GM19463 (cell line): Measurements from ENCODE around the gene ZNF205.
"Not testable (repeated sequence)": the region's sequence is repeated elsewhere in the genome, so short reads cannot be mapped to it uniquely, and the experiment has no call there.

Experiments
- ATAC-seq: cut with Tn5 transposase; IDR thresholded peaks from one replicate; pipeline ENCODE4 v1.9.1; 2021; ENCODE audit warnings: mild to moderate bottlenecking, moderate library complexity; ENCODE audit not compliant: unreplicated experiment

Gene ZNF205

DNA sequence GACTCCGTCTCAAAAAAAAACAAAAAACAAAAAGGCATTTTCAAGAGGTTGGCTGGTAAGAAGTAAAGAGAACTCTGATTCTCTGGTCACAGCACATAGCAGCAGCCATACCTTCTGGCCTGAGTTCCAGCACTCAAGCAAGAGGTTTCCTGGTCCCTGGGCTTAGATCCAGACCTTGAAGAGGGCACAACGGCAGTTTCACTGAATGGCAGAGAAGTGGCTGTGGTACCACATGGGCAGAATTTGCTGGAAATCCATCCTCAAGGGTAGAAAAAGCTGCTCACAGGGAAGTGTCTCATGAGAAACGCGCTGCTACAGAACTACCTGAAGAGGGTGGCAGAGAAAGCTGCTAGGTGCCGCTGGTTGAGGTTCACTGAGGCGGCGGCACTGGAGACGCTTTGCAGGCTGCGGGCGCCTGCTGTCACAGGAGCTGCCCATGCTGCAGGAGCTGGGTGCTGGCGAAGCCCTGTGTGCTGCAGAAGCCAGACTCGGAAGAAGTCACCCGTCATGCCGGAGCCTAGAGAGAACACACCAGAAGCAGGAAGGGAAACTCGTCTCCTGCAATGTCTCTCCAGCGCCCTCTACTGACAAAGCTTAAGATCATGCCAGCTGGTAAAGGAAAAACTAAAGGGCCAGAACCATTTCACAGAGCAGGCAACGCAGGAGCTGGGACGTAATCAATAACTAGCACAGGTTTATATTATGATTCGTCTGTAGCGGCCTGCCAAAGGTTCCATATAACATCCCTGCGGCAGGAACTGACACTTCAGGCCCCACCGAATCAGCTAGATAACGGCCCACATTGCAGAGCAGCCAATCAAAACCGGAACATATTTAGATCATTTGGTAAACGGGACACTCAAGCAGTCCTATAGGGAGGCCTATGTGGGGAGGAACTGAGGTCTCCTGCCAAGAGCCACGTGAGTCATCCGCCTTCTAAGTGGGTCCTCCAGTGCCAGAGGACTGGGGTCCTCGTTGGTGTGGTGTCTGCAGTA, 17.0 kb downstream of the ZNF205 start:
- peak; percentile 61 for ATAC-seq

DNA sequence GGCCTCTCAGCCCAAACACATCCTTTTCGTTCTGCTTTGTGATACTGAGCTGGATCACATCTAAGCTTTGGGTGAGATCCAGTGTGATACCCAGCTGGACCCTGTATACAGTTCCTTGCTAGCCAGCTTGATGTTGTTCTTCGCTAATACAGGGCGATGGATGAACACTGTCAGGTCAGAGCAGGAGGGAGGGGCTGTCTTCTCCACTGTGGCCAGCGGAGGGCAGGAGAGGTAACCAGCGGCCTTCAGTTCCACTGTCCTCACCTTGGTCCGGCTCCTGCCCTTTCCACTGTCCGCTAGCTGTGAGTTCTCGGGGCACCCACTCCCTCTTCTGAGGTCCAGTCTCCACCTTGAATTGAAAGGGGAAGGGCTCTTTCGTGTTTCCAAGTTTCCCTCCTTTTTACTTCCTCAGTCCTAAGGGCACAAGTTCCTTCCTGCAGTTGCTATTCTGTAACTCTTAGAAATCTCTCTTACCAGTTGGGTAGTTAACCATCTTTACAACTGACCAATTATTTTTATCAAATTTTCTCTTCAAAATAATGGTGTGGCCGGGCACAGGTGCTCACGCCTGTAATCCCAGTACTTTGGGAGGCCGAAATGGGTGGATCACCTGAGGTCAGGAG, 19.5 kb downstream of the ZNF205 start:
- ATAC-seq = no peak

DNA sequence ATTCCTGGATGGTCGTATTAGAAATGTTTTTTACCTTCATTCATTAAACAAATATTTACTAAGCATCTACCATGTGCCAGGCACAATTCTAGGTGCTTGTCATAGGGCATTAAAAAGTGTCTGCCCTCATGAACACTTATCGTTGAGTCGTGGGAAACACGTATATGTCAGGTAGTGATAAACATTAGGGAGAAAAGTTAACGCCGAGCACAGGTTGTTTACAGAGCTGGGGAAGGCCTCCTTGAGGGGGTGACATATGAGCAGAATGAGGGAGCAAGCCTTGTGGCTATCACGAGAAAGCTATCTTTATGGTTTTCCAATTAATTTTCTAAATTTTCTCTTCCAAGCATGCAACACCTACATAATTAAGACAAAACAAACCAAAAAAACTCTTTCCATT, 21.5 kb downstream of the ZNF205 start:
- ATAC-seq = no peak

GRCh38 chr16:3134338-3135125, 22.1 kb downstream of the ZNF205 start, which contains the start of gene ZNF213:
Gene ZNF213 (plus strand): TSS chr16:3135029. CDS start chr16:3137281, 2,252 bp downstream.
- peak; percentile 90 for ATAC-seq

GRCh38 chr16:3135126-3135715, 22.8 kb downstream of the ZNF205 start:
- no peak for ATAC-seq

- no peak for ATAC-seq
Measured at GRCh38 chr16:3137267-3137666, 24.9 kb downstream of the ZNF205 start.

DNA sequence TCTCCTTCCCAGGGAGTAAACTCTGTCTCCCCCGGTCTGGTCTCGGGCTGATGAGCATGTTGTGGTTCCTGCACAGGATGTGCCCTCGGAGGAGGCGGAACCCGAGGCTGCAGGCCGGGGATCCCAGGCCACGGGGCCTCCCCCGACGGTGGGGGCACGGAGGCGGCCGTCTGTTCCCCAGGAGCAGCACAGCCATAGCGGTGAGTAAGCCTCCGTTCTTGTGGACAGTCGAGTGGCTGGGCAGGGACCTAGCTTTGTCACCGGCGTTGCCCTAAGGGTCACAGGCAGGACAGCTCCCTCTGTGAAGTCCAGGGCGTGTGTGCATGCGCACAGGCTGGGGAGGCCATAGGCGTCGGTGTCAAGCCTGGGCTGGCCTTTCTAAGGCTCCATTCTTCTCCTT, 26.0 kb downstream of the ZNF205 start:
- no peak for ATAC-seq

GRCh38 chr16:3138823-3139426, 26.5 kb downstream of the ZNF205 start:
- no peak for ATAC-seq

DNA sequence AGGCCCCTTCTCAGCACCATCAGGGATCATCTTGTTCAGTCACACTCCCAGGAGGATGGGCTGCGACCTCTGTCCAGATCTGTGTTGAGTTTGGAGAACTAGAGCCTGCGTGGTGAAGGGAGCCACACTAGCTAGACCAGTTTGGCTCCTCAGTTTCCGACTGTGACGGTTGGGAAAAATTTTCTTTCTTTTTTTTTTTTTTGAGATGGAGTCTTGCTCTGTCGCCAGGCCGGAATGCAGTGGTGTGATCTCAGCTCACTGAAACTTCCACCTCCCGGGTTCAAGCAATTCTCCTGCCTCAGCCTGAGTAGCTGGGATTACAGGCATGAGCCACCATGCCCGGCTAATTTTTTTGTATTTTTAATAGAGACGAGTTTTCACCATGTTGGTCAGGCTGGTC, 27.2 kb downstream of the ZNF205 start:
- not testable (repeated sequence) for ATAC-seq

- ATAC-seq = no peak
Measured at GRCh38 chr16:3140603-3141427, 28.4 kb downstream of the ZNF205 start.

DNA sequence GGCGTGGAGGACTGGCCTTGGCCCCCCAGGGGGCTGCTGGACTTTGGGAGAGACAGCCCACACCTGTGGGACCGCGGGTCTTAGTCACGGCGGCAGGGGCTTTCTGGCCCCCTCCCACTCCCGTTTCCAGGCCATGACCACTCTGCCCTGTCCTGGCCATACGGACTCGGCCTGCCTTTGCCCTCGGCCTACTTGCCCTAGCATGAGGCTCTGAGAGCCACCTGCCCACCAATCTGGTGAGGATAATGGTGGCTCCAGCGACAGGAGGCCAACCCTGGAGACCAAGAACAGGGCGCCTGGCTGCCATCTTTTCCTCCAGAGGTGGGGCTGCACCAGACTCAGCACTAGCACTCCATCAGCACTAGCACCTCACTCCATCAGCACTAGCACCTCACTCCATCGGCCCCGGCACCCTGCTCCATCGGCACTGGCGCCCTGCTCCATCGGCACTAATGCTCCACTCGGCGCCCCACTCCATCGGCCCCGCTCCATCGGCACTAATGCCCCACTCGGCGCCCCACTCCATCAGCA, 29.5 kb downstream of the ZNF205 start:
- no peak for ATAC-seq

DNA sequence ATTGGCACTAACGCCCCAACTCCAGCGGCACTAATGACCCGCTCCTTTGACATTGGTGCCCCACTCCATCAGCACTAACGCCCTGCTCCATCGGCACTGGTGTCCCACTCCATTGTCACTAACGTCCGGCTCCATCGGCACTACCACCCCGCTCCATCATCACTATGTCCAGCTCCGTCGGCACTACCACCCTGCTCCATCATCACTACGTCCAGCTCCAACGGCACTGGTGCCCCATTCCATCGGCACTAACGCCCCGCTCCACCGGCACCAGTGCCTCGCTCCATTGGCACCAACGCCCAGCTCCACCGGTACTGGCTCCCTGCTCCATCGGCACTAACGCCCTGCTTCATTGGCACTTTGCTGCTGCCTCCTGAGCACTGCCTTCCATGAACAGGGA, 29.9 kb downstream of the ZNF205 start:
- ATAC-seq = no peak

DNA sequence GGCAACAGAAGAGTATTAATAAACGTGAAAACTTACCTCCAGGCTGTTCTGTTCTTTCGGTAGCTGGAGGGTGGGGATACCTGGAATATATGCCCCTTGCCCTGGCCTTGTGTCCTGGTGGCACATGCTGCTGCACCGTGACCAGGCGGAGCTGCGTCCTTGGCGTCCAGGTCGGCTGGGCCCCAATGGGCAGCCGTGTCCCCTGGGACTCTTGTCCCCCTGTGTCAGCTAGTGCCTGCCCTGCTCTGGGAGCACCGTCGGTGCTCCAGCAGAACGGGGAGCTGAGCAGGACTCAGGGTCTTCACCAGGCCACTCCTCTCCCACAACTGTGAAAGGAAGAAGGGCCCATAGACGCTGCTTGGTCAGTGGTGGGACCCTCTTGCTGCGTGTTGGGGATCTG, 30.4 kb downstream of the ZNF205 start:
- ATAC-seq = no peak

DNA sequence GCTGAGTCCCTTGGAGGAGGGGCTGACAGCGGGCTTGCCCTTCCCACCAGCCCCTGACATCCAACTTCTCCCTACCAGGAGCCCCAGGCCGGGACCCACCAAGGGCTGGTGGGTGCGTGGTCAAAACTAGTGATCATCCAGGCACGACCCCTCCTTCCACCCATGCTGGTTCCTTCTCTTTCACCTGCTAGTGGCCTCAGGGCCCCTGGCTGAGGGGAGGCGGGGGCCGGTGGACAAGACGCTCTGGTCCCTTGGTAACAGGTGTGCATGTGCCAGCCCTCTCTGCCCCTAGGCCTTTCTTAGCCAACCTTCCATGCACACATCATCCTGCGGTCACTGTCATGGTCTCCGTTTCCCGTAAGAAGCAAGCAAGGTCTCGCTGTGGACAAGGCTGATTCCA, 30.8 kb downstream of the ZNF205 start:
- no peak for ATAC-seq

DNA sequence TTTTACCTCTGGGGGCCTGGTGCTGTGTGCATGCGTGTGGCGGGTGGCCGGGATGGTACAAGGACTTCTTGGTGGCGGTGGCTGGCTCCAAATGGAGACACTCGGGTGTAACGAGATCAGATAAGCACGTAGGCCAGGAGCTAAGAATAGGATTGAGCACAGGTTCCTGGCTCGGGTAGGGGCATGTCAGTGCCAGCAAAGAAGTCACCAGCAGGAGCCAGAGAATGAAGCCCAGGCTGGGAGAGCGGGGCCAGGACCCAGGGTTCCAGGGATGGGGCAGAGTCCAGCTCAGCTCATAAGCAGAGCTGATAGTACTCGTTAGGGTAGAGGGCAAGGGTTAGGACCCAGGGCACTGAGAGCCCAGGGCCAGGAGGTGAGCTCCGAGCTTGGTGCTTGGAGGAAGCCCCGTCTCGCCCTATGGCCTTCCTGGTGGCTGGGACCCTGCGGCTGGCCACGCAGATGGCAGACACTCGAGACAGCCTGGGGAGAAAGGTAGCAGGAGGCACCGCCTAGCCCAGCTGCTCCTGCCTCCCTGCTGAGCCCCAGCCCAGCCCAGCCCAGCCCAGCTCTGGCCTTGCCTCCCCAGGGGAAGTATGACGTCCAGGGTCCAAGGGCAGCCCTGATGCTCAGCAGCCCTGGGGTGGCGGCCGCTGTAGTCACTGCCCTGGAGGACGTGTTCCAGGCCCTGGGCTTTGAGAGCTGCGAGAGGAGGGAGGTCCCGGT, 31.4 kb downstream of the ZNF205 start:
- no peak for ATAC-seq

DNA sequence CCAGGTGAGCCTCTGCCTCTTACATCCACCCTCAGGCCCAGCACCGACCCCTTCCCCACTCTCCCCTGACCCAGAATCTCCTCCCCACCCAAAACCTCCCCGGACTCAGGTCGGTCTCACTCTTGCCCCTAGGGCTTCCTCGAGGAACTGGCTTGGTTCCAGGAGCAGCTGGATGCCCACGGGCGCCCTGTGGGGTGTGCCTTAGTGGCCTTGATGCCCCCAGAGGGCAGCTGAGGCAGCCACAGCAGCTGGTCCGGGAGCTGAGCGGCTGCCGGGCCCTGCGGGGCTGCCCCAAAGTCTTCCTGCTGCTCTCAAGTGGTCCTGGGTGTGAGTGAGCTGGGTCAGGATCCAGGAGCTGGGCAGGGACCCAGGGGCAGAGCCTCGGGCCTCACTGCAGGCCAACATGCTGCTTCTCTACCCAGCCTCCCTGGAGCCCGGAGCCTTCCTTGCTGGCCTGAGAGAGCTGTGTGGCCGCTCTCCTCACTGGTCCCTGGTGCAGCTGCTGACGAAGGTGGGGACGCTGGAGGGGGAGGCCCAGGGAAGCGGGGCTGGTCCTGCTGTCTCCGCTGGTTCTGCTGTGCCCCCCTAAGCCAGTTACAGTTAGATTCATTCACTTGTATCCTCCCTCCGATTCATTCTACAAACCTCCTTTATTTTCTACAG, 32.1 kb downstream of the ZNF205 start:
- ATAC-seq = no peak

- ATAC-seq = no peak
Measured at GRCh38 chr16:3145151-3145550, 32.8 kb downstream of the ZNF205 start.

DNA sequence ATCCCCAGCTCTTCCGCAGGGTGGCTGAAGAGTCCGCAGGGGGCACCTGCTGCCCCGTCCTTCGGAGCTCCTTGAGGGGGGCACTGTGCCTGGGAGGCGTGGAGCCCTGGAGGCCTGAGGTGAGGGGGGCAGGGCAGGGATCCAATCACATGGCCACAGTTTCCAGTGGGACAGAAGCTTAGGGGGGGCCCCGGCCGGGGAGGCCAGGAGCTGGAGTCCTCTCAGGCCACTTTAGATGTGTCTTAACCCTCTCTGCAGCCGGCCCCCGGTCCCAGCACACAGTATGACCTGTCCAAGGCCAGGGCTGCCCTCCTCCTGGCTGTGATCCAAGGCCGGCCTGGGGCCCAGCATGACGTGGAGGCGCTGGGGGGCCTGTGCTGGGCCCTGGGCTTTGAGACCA, 33.3 kb downstream of the ZNF205 start:
- no peak for ATAC-seq
